Measurements from ENCODE around the gene COX6B2.

COX6B2 gene

DNA sequence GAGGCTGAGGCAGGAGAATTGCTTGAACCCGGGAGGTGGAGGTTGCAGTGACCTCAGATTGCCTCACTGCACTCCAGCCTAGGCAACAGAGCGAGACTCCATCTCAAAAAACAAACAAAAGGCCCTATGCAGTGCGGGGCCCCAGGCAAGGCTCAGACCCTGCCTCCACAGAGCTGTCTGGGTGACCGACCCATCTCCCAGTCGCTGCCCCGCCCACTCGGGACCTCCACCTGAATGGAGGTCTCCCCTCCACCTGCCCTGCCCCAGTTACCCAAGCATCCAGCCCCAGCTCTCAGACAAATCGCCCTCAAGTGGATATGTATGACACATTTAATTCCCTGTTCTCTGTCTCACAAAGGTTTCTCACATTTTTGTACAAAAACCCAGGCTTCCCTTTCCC lies 10.7 kb upstream of the COX6B2 start:
- Mint-ChIP-seq H3K9me3 (no peaks in the 10 kb centered on the region), H3K4me1 (peaks cover 5% of the 10 kb centered on the region), H3K36me3 (ENCODE audit: insufficient read depth) (peaks cover 2% of the 10 kb centered on the region), H3K4me3 (no peak overlapping the region), H3K27ac (ENCODE audit: low read depth) (no peak overlapping the region), H3K27me3 (peaks cover 31% of the 10 kb centered on the region)
- ATAC-seq (replicated peaks; ENCODE audit: extremely low read depth, poor library complexity, severe bottlenecking) (no peak), DNase-seq (ENCODE audit: low spot score in 2 of 2) (no peak)

DNA sequence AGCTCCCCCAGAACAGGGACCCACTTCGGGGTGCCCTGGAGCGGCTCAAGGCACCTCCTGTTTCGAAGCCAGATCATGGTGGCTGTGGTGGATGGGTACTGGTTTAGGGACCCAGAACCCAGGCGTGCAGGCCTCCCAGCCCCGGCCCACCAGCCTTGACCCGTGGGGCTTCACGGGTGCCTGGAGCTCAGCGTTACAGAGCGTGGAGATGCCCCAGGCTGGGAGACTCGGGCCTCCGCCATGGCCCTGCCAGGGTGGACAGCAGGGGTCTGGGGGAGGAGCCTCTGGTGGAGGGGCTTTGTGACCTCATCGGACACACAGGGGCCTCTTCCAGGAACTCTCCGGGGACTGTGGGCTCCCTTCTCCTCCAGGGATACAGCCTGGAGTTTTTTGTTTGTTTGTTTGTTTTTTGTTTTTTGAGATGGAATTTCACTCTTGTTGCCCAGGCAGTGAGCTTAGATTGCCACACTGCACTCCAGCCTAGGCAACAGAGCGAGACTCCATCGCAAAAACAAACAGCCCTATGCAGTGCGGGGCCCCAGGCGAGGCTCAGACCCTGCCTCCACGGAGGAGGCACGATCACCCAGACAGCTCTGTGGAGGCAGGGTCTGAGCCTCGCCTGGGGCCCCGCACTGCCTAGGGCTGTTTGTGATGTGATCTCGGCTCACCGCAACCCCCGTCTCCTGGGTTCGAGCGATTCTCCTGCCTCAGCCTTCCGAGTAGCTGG lies 8.6 kb upstream of the COX6B2 start, which contains the start of gene GARIN5B:
Gene GARIN5B (minus strand): TSS at position 271 of the 727 bp plus-strand sequence. CDS start 194 bp downstream, at position 77.
- no peak within 1 kb of the TSS for H3K27ac Mint-ChIP-seq (ENCODE audit: low read depth)
- no peaks in the 10 kb centered on the region for H3K9me3 Mint-ChIP-seq
- H3K4me1 Mint-ChIP-seq, result no peaks in the 10 kb centered on the region
- DNase-seq (ENCODE audit: low spot score in 2 of 2) (no peak), ATAC-seq (replicated peaks; ENCODE audit: extremely low read depth, poor library complexity, severe bottlenecking) (no peak)
- peaks cover 27% of the 10 kb centered on the region for H3K27me3 Mint-ChIP-seq
- H3K4me3 Mint-ChIP-seq, result no peak within 1 kb of the TSS
- no peaks in the 10 kb centered on the region for H3K36me3 Mint-ChIP-seq (ENCODE audit: insufficient read depth)

DNA sequence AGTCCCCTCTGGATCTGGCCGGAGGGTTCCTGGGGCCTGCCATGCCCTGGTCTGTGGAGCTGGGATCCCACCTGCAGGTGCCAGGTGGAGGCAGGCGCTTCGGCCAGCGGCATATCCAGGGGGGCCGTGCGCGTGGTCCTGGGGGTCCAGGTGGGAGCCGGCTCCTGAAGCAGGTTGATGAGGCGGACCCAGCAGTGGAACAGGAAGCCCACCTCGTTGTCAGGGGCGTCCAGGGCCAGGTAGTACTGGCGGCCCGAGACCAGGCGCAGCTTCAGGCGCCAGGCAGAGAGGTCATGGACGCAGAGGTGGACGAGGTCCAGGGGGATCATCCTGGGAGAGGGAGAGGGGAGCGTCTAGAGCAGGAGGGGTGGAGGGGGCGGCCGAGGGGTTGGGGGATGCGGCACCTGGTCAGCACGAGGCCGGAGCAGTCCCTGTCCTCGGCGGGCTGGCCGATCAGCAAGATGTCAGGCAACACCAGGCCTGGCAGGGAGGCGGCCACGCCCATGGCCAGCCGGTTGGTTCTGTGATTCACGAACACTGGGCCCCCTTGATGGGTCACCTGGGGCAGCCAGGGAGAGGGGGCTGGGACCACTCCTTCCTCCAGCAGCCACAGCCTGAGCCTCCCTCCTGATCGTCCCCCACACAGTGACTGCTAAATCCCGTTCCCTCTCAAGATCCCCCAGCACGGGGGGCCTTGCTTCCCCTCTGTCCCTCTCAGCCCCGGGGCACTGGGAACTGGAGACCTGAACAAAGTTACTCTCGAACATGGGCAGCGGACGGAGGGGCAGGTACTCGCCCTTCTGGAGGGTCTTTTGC lies 7.9 kb upstream of the COX6B2 start:
- no peaks in the 10 kb centered on the region for H3K4me1 Mint-ChIP-seq
- DNase-seq (ENCODE audit: low spot score in 2 of 2), result no peak
- no peaks in the 10 kb centered on the region for H3K36me3 Mint-ChIP-seq (ENCODE audit: insufficient read depth)
- no peak for ATAC-seq (replicated peaks; ENCODE audit: extremely low read depth, poor library complexity, severe bottlenecking)
- H3K9me3 Mint-ChIP-seq, result no peaks in the 10 kb centered on the region
- H3K27ac Mint-ChIP-seq (ENCODE audit: low read depth), result no peak overlapping the region
- peaks cover 34% of the 10 kb centered on the region for H3K27me3 Mint-ChIP-seq
- no peak overlapping the region for H3K4me3 Mint-ChIP-seq

DNA sequence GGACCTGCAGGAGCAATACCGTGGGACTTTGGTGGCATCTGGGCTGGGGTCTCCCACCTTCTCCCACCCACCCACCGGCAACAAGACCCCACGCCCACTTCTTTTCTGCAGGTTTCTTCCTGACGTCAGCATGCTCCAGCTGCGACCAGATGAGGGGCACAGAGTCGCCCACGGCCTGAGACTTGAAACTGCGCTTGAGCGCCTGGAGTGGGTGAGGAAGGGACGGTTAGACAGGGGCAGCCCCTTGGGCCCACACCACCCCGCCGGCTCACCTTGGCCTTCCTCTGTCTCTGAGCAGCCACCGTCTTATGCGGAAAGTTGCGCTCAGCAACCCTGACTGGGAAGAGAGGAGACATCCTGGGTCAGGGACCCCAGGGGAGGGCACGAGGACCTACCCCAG lies 6.4 kb upstream of the COX6B2 start:
- Mint-ChIP-seq H3K4me3 (no peak overlapping the region), H3K36me3 (ENCODE audit: insufficient read depth) (peaks cover 2% of the 10 kb centered on the region), H3K9me3 (no peaks in the 10 kb centered on the region), H3K4me1 (no peaks in the 10 kb centered on the region), H3K27ac (ENCODE audit: low read depth) (no peak overlapping the region), H3K27me3 (peaks cover 30% of the 10 kb centered on the region)
- DNase-seq (ENCODE audit: low spot score in 2 of 2) (no peak), ATAC-seq (replicated peaks; ENCODE audit: extremely low read depth, poor library complexity, severe bottlenecking) (no peak)

DNA sequence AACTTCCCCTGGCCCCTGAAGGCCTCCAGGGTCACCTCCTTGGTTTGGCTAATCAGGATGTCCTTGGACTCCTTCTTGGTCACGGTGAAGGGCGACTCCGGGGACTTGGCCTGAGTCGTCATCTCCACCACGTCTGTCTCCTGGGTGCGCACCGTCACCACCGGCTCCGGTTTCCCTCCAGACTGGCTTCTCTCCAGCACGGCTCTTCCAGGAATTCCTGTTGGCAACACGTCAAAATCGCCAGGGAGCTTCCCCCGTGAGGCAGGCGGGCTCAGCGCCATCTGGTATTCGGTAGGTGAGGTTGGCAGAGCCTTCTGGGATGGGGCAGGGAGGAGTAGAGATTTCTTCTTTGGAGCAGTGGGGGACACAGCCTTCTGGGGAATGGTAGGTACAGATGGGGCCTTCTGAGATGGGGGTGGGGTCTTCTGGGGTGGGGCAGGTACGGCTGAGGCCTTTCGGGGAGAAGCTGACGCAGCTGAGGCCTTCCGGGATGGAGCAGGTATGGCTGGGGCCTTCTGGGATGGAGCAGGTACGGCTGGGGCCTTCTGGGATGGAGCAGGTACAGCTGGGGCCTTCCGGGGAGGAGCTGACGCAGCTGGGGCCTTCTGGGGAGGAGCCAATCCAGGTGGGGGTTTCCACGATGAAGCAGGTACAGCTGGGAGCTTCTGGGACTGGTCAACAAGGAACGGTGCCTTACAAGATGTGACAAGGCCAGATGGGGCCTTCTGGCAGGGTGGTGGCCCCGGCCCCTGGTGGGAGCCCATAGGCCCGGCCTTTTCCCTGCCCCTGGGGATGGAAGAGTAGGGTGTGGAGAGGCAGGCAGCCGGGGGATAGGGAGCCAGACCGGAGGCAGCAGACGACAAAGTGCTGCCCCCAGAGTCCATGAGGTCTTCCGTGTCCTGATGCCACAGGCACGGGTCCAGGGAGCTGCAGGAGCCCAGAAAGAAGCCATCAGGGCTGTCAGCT lies 4.7 kb upstream of the COX6B2 start:
- Mint-ChIP-seq H3K36me3 (ENCODE audit: insufficient read depth) (peaks cover 2% of the 10 kb centered on the region), H3K27ac (ENCODE audit: low read depth) (no peak overlapping the region), H3K4me3 (no peak overlapping the region), H3K9me3 (no peaks in the 10 kb centered on the region), H3K4me1 (no peaks in the 10 kb centered on the region), H3K27me3 (peaks cover 33% of the 10 kb centered on the region)
- ATAC-seq (replicated peaks; ENCODE audit: extremely low read depth, poor library complexity, severe bottlenecking) (no peak), DNase-seq (ENCODE audit: low spot score in 2 of 2) (no peak)

DNA sequence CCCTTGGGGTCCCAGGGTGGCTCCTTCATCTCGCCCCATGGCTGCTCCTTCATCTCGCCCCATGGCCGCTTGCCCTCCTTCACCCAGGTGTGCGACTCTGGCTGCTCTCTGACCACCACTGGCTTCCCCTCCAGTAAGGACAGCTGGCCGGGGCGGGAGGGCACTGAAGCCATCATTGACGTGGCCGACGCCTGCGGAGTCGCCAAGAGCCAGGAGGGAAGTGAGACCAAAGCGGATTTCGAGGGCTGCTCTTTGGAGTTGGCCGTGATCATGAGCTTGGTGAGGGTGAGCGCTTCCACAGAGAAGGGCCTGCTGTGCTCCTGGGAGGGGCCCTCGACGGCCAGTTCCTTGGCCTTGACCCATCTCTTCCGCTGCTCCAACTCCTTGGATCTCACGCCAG lies 4.0 kb upstream of the COX6B2 start:
- Mint-ChIP-seq H3K9me3 (no peaks in the 10 kb centered on the region), H3K27ac (ENCODE audit: low read depth) (no peak overlapping the region), H3K4me3 (no peak overlapping the region), H3K4me1 (peaks cover 5% of the 10 kb centered on the region), H3K36me3 (ENCODE audit: insufficient read depth) (peaks cover 2% of the 10 kb centered on the region), H3K27me3 (peaks cover 38% of the 10 kb centered on the region)
- ATAC-seq (replicated peaks; ENCODE audit: extremely low read depth, poor library complexity, severe bottlenecking) (no peak), DNase-seq (ENCODE audit: low spot score in 2 of 2) (no peak)

DNA sequence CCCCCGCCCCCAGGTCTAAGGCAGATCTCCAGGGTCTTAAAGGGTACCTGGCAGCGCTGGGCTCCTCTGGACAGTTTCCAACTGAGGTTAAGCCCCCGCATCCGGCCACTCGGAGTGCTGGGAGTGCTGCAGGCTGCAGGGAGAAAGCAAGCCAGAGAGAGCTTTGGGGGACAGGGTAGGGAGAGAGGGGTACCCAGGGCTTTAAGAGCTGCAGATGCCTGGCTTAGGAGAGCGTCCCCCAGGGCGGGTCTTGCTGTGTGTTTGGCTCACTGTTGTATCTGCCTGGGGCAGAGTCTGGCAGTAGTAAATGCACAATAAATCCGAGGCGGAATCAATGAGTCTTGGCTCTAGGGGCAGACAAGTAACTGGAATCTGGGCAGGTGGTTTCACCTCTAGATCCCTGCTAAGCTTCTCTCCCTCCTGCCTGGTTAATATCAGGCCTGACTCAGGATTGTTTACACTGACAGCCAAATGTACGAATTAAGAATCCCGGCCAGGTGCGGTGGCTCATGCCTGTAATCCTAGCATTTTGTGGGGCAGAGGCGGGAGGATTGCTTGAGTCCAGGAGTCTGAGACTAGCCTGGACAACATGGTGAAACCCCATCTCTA lies 798 bp upstream of the COX6B2 start:
- no peak overlapping the region for H3K27ac Mint-ChIP-seq (ENCODE audit: low read depth)
- peaks cover 26% of the 10 kb centered on the region for H3K4me1 Mint-ChIP-seq
- H3K27me3 Mint-ChIP-seq, result peaks cover 70% of the 10 kb centered on the region
- ATAC-seq (replicated peaks; ENCODE audit: extremely low read depth, poor library complexity, severe bottlenecking) (no peak), DNase-seq (ENCODE audit: low spot score in 2 of 2) (no peak)
- H3K36me3 Mint-ChIP-seq (ENCODE audit: insufficient read depth), result peaks cover 3% of the 10 kb centered on the region
- H3K4me3 Mint-ChIP-seq, result no peak overlapping the region
- H3K9me3 Mint-ChIP-seq, result no peaks in the 10 kb centered on the region

DNA sequence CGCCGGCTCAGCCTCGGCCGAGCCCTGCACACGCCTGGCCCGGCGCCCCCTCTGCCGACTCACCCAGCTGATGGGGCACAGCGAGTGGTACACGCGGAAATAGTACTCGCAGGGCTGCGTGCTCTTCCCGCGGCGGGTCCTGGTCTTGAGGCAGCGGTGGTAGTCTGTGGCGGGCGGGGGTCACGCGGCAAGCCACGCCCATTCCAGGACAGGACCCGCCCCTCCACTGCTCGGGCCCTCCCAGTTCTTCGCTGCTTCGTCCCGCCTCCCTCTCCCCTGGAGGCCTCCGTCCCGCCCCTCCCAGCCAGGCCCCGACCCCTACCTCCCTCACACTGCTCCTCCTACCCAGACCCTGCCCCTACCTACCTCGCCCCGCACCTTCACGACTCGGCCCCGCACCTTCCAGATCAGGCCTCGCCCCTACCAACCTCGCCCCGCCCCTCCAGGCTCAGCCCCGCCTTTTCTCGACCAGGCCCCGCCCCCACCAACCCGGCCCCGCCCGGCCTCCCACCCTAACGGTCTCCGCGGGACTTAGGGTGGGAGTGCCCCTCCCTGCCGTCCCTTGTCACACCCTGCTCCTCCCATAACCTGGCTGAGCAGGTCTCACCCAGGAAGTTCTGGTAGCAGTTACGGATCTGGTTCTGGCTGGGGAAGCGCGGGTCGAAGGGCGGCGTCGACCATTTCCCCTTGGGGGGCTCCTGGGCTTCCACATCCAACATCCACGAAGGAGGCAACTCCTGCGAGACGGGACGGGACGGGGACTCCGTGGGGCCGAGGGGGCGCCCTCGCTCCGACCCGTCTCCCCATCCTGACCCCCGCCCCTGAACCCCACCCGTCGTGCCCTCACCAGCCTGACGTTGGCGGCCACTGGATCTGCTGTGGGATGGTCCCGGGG lies 469 bp downstream of the COX6B2 start:
- peak; percentile 47 for ATAC-seq (replicated peaks; ENCODE audit: extremely low read depth, poor library complexity, severe bottlenecking)
- peaks cover 26% of the 10 kb centered on the region for H3K4me1 Mint-ChIP-seq
- no peaks in the 10 kb centered on the region for H3K9me3 Mint-ChIP-seq
- H3K4me3 Mint-ChIP-seq, result peak overlapping the region; percentile 73
- peak in 1 of 2 donors; percentile 59 for DNase-seq (ENCODE audit: low spot score in 2 of 2)
- peaks cover 3% of the 10 kb centered on the region for H3K36me3 Mint-ChIP-seq (ENCODE audit: insufficient read depth)
- H3K27me3 Mint-ChIP-seq, result peaks cover 72% of the 10 kb centered on the region
- peak overlapping the region; percentile 25 for H3K27ac Mint-ChIP-seq (ENCODE audit: low read depth)

DNA sequence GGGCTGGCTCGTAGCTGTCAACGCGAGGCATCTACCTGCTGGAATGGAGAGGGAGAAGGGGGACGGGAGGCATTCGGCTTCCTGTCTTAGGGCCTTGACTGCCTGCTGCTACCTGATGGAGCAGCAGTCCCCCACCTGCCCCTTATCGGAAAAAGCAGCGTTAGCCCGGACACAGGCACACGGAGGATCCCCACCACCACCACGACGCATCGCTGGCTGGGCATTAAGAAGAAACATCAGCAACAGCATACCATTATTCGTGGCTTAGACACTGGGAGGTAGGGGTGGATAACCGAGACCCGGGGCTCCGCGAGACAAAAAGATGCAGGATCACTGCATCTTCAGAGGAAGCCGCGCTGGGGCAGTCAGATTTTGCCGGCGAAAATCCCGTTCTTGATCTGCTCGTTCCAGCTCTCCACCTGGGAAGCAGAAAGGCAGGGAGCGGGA lies 1.1 kb downstream of the COX6B2 start:
- no peak for ATAC-seq (replicated peaks; ENCODE audit: extremely low read depth, poor library complexity, severe bottlenecking)
- peak overlapping the region; percentile 73 for H3K4me3 Mint-ChIP-seq
- peaks cover 71% of the 10 kb centered on the region for H3K27me3 Mint-ChIP-seq

DNA sequence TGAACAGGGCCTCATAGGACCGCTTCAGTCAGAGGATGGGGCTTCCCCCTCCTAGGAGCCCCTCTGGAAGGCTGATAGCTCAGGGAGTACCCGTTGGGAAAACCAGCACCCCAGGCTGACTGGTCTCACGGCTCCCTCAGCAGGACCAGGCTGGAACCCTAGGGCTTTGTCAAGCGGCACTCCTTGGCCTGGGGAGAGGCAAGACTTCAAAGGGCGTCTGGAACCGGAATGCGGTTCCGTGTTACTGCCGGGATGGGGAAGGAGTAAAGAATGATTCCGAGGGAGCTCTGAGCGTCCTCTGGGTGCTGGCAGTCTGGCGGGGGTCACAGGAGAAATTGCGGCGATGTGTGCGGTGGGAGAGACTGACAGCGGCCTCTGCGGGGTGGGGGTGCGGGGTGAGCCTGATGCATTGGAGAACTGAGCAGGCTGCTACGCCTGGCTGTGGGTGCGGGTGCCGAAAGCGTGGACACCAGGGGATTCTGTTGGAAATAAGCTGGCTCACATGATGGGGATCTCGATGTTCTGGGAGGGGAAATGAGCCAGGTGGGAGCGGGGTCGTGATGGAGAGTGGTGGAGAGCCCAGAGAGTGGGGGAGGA lies 1.9 kb downstream of the COX6B2 start:
- H3K4me3 Mint-ChIP-seq, result peak overlapping the region; percentile 73
- H3K27ac Mint-ChIP-seq (ENCODE audit: low read depth), result peak overlapping the region; percentile 25
- ATAC-seq (replicated peaks; ENCODE audit: extremely low read depth, poor library complexity, severe bottlenecking) (no peak), DNase-seq (ENCODE audit: low spot score in 2 of 2) (no peak)
- peaks cover 64% of the 10 kb centered on the region for H3K27me3 Mint-ChIP-seq
- H3K9me3 Mint-ChIP-seq, result no peaks in the 10 kb centered on the region
- peaks cover 26% of the 10 kb centered on the region for H3K4me1 Mint-ChIP-seq
- H3K36me3 Mint-ChIP-seq (ENCODE audit: insufficient read depth), result peaks cover 3% of the 10 kb centered on the region

More for the DNA sequence above, 1.1 kb downstream of the COX6B2 start:
- Mint-ChIP-seq H3K9me3 (no peaks in the 10 kb centered on the region), H3K4me1 (peaks cover 26% of the 10 kb centered on the region), H3K36me3 (ENCODE audit: insufficient read depth) (peaks cover 3% of the 10 kb centered on the region), H3K27ac (ENCODE audit: low read depth) (peak overlapping the region; percentile 25)
- no peak for DNase-seq (ENCODE audit: low spot score in 2 of 2)

DNA sequence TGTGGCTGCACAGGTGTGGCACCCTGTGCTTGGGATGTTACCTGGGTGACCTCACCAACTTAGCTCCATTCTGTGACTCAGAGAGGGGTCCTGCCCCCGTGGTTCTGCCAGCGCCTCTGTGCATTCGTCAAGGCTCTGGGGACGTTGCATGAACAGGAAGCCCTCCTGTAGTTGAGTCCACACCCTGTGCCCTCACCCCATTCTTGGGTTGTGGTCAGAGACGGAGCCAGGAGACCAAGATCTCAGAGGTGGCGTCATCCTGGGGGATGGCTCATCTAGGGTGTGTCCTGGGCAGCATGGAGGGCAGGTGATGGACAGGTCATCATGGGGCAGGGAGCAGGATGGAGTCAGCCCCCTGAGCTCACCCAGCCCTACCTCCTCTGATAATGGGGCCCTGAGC lies 2.5 kb downstream of the COX6B2 start:
- Mint-ChIP-seq H3K36me3 (ENCODE audit: insufficient read depth) (peaks cover 3% of the 10 kb centered on the region), H3K27ac (ENCODE audit: low read depth) (no peak overlapping the region), H3K27me3 (peaks cover 58% of the 10 kb centered on the region), H3K4me3 (peak overlapping the region; percentile 36), H3K4me1 (peaks cover 26% of the 10 kb centered on the region), H3K9me3 (no peaks in the 10 kb centered on the region)
- no peak for ATAC-seq (replicated peaks; ENCODE audit: extremely low read depth, poor library complexity, severe bottlenecking)
- no peak for DNase-seq (ENCODE audit: low spot score in 2 of 2)

Measured in central memory CD8-positive, alpha-beta T cell (primary cell).